H9 (cell line): ENCODE results near the gene ADAMTS2. TPM values are rescaled to one million over a fixed set of nuclear protein-coding genes. Genes with fewer than 3 reads are reported as not detected.

Experiments
- DNase-seq: peaks from one replicate; pipeline ENCODE4 v3.0.0-alpha.2; 2017
- H2AFZ ChIP-seq: one replicate; pipeline ENCODE4 v1.6.1; 2013; ENCODE audit warnings: mild to moderate bottlenecking, low read length, control low read depth, moderate library complexity
- H2AK5ac ChIP-seq: 2 replicates; pipeline ENCODE4 v1.6.1; 2013; ENCODE audit warnings: low read length, control low read depth, mixed read lengths; ENCODE audit not compliant: insufficient read length
- H2BK120ac ChIP-seq: one replicate; pipeline ENCODE4 v1.6.1; 2013; ENCODE audit warnings: low read depth, mild to moderate bottlenecking, low read length, control low read depth, inconsistent platforms; ENCODE audit not compliant: poor library complexity, severe bottlenecking
- H2BK12ac ChIP-seq: 2 replicates; pipeline ENCODE4 v1.6.1; 2013; ENCODE audit warnings: low read length, control low read depth, mixed read lengths, low read depth; ENCODE audit not compliant: insufficient read length
- H2BK15ac ChIP-seq: 2 replicates; pipeline ENCODE4 v1.6.1; 2013; ENCODE audit warnings: low read depth, low read length, control low read depth
- H2BK20ac ChIP-seq: one replicate; pipeline ENCODE4 v1.6.1; 2013; ENCODE audit warnings: low read depth, mild to moderate bottlenecking, low read length, control low read depth, inconsistent platforms; ENCODE audit not compliant: poor library complexity, severe bottlenecking
- H2BK5ac ChIP-seq: 2 replicates; pipeline ENCODE4 v1.6.1; 2013; ENCODE audit warnings: low read length, control low read depth, mixed read lengths; ENCODE audit not compliant: insufficient read length
- H3K14ac ChIP-seq: 2 replicates; pipeline ENCODE4 v1.6.1; 2013; ENCODE audit warnings: low read length, control low read depth; ENCODE audit not compliant: insufficient read depth
- H3K18ac ChIP-seq: 2 replicates; pipeline ENCODE4 v1.6.1; 2013; ENCODE audit warnings: low read depth, mild to moderate bottlenecking, mixed read lengths, low read length, control low read depth; ENCODE audit not compliant: insufficient read length
- H3K23ac ChIP-seq: 2 replicates; pipeline ENCODE4 v1.6.1; 2013; ENCODE audit warnings: low read length, control low read depth, mixed read lengths, low read depth; ENCODE audit not compliant: insufficient read length
- H3K23me2 ChIP-seq: 2 replicates; pipeline ENCODE4 v1.6.1; 2013; ENCODE audit warnings: low read depth, mild to moderate bottlenecking, mixed read lengths, low read length, control low read depth; ENCODE audit not compliant: insufficient read length, poor library complexity, severe bottlenecking
- H3K27ac ChIP-seq: 2 replicates; pipeline ENCODE4 v1.5.1; 2013; ENCODE audit warnings: low read length, control low read depth, mixed read lengths, low read depth; ENCODE audit not compliant: insufficient read length
- H3K27me3 ChIP-seq: 2 replicates; pipeline ENCODE4 v1.6.1; 2013; ENCODE audit warnings: low read length, control low read depth, inconsistent platforms; ENCODE audit not compliant: insufficient read depth
- H3K4ac ChIP-seq: 2 replicates; pipeline ENCODE4 v1.6.1; 2013; ENCODE audit warnings: low read depth, mild to moderate bottlenecking, control low read depth, inconsistent platforms, low read length, moderate library complexity
- H3K4me1 ChIP-seq: 2 replicates; pipeline ENCODE4 v1.6.1; 2013; ENCODE audit warnings: low read length, control low read depth, inconsistent platforms; ENCODE audit not compliant: insufficient read depth
- H3K4me2 ChIP-seq: 2 replicates; pipeline ENCODE4 v1.6.1; 2013; ENCODE audit warnings: low read length, control low read depth, mixed read lengths; ENCODE audit not compliant: insufficient read length, insufficient read depth
- H3K56ac ChIP-seq: 2 replicates; pipeline ENCODE4 v1.6.1; 2013; ENCODE audit warnings: low read depth, mild to moderate bottlenecking, mixed read lengths, low read length, control low read depth; ENCODE audit not compliant: insufficient read length
- H3K79me1 ChIP-seq: 2 replicates; pipeline ENCODE4 v1.6.1; 2013; ENCODE audit warnings: low read depth, mild to moderate bottlenecking, moderate library complexity, low read length, control low read depth, inconsistent platforms; ENCODE audit not compliant: insufficient read depth, poor library complexity, severe bottlenecking
- H3K79me2 ChIP-seq: 2 replicates; pipeline ENCODE4 v1.6.1; 2013; ENCODE audit warnings: low read length, control low read depth, inconsistent platforms; ENCODE audit not compliant: insufficient read depth
- H3K9ac ChIP-seq: 2 replicates; pipeline ENCODE4 v1.6.1; 2013; ENCODE audit warnings: low read length, control low read depth, mixed read lengths; ENCODE audit not compliant: insufficient read length; ENCODE audit errors: extremely low read depth
- H3K9me3 ChIP-seq: one replicate; pipeline ENCODE4 v1.6.1; 2013; ENCODE audit warnings: low read depth, low read length, inconsistent platforms; ENCODE audit not compliant: control insufficient read depth
- H3T11ph ChIP-seq: one replicate; pipeline ENCODE4 v1.6.1; 2013; ENCODE audit warnings: mild to moderate bottlenecking, low read length, control low read depth, inconsistent platforms
- H4K20me1 ChIP-seq: one replicate; pipeline ENCODE4 v1.6.1; 2013; ENCODE audit not compliant: control insufficient read depth, insufficient read length, insufficient read depth
- H4K5ac ChIP-seq: 2 replicates; pipeline ENCODE4 v1.6.1; 2013; ENCODE audit warnings: low read depth, mild to moderate bottlenecking, mixed read lengths, low read length, control low read depth; ENCODE audit not compliant: insufficient read length
- H4K8ac ChIP-seq: replicated peaks from 2 replicates; pipeline ENCODE4 v1.6.1; 2013; ENCODE audit warnings: low read length, control low read depth, mixed read lengths, low read depth; ENCODE audit not compliant: insufficient read length
- H4K91ac ChIP-seq: 2 replicates; pipeline ENCODE4 v1.6.1; 2013; ENCODE audit warnings: low read depth, mild to moderate bottlenecking, moderate library complexity, mixed read lengths, low read length, control low read depth; ENCODE audit not compliant: insufficient read length
- H3K27ac Mint-ChIP-seq, 3 experiments: 2 replicates in 2 of 3; 3 replicates in 1 of 3; pipeline ENCODE4 v1.8.0; 2020 to 2021; ENCODE audit warnings: mixed read lengths in 3 of 3, mild to moderate bottlenecking in 1 of 3, moderate library complexity in 1 of 3
- H3K27me3 Mint-ChIP-seq: 2 replicates; pipeline ENCODE4 v1.8.0; 2021; ENCODE audit warnings: low read depth, mild to moderate bottlenecking, moderate library complexity, mixed read lengths
- H3K36me3 Mint-ChIP-seq, 3 experiments: 2 replicates in 2 of 3; 3 replicates in 1 of 3; pipeline ENCODE4 v1.8.0; 2020 to 2021; ENCODE audit warnings: low read depth in 3 of 3, mixed read lengths in 3 of 3; ENCODE audit not compliant: insufficient read depth in 1 of 3
- H3K4me1 Mint-ChIP-seq, 2 experiments: 2 replicates each; pipeline ENCODE4 v1.8.0; 2020; ENCODE audit warnings: mixed read lengths in 2 of 2
- H3K4me3 Mint-ChIP-seq, 2 experiments: 2 replicates in 1 of 2; 3 replicates in 1 of 2; pipeline ENCODE4 v1.8.0; 2020 to 2021; ENCODE audit warnings: mild to moderate bottlenecking in 2 of 2, mixed read lengths in 2 of 2, moderate library complexity in 1 of 2
- H3K9me3 Mint-ChIP-seq, 2 experiments: 2 replicates in 1 of 2; 3 replicates in 1 of 2; pipeline ENCODE4 v1.8.0; 2020; ENCODE audit warnings: mild to moderate bottlenecking in 2 of 2, mixed read lengths in 2 of 2, moderate library complexity in 1 of 2
- WGBS: extraction: QIAGEN DNeasy Blood & Tissue Kit; methylation state at CpG from one replicate; pipeline ENCODE4 v1.1.7; 2013; ENCODE audit warnings: missing lambda C conversion rate, low lambda C conversion rate, mixed read lengths; ENCODE audit not compliant: insufficient read length; ENCODE audit errors: extremely low coverage; 5-methylcytosine and 5-hydroxymethylcytosine counted together
- total RNA-seq: library from RNA; stranded (reverse); gene quantifications from 2 replicates; pipeline ENCODE4 v1.2.1, GENCODE V29; 2021
- TF ChIP-seq, protein P1 (sequence below): fragments of 200-600 bp; sonication (generic); conservative IDR thresholded peaks from 3 replicates; pipeline ENCODE4 v1.8.0; 2021; ENCODE audit warnings: antibody characterized with exemption, mild to moderate bottlenecking

The ADAMTS2 gene
- total RNA-seq, 1 experiment from 2014 or later = 5.4 TPM

GRCh38 chr5:179253730-179254129 lies 91.5 kb downstream of the ADAMTS2 start:
- H3K27ac ChIP-seq = no peak overlapping the region
- no peaks in the 10 kb centered on the region for H3K27me3 Mint-ChIP-seq
- H4K20me1 ChIP-seq = no peaks in the 10 kb centered on the region
- H2BK5ac ChIP-seq = no peak overlapping the region
- H3K27ac Mint-ChIP-seq = no peak overlapping the region
- no peak overlapping the region for H2BK15ac ChIP-seq
- no peaks in the 10 kb centered on the region for H3K9me3 ChIP-seq
- H3K4ac ChIP-seq = no peak overlapping the region
- H2BK12ac ChIP-seq = no peak overlapping the region
- no peak overlapping the region for H2AK5ac ChIP-seq
- no peaks in the 10 kb centered on the region for H3K36me3 Mint-ChIP-seq
- H3K79me1 ChIP-seq = no peaks in the 10 kb centered on the region
- H3K14ac ChIP-seq = peak overlapping the region; percentile 56; the same call in 1 of the 2 replicates
- no peaks in the 10 kb centered on the region for H3K79me2 ChIP-seq
- no peaks in the 10 kb centered on the region; a peak in 1 of 5 replicates for H3K9me3 Mint-ChIP-seq
- H3T11ph ChIP-seq = no peak overlapping the region
- H3K4me1 Mint-ChIP-seq = peaks cover 3 to 6% of the 10 kb centered on the region in 2 experiments; a peak in 2 of 4 replicates
- TF ChIP-seq, protein P1, sequence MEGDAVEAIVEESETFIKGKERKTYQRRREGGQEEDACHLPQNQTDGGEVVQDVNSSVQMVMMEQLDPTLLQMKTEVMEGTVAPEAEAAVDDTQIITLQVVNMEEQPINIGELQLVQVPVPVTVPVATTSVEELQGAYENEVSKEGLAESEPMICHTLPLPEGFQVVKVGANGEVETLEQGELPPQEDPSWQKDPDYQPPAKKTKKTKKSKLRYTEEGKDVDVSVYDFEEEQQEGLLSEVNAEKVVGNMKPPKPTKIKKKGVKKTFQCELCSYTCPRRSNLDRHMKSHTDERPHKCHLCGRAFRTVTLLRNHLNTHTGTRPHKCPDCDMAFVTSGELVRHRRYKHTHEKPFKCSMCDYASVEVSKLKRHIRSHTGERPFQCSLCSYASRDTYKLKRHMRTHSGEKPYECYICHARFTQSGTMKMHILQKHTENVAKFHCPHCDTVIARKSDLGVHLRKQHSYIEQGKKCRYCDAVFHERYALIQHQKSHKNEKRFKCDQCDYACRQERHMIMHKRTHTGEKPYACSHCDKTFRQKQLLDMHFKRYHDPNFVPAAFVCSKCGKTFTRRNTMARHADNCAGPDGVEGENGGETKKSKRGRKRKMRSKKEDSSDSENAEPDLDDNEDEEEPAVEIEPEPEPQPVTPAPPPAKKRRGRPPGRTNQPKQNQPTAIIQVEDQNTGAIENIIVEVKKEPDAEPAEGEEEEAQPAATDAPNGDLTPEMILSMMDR = no peak
- H4K8ac ChIP-seq = no peak overlapping the region
- no peak overlapping the region for H3K18ac ChIP-seq
- H3K23ac ChIP-seq = no peak overlapping the region
- no peak overlapping the region for H4K5ac ChIP-seq
- no peak overlapping the region for H4K91ac ChIP-seq
- H3K9ac ChIP-seq = no peak overlapping the region
- H3K4me1 ChIP-seq = no peaks in the 10 kb centered on the region
- H3K4me3 Mint-ChIP-seq = no peak overlapping the region
- H3K27me3 ChIP-seq = no peaks in the 10 kb centered on the region
- WGBS = no CpG with 5 or more reads among the region's 5 CpGs
- no peak overlapping the region for H2BK120ac ChIP-seq
- peaks cover 4% of the 10 kb centered on the region for H3K23me2 ChIP-seq
- H3K4me2 ChIP-seq = no peak overlapping the region
- DNase-seq = peak; percentile 12
- H2BK20ac ChIP-seq = no peak overlapping the region
- no peak overlapping the region for H3K56ac ChIP-seq
- no peak overlapping the region for H2AFZ ChIP-seq
